GM18873 (cell line): ENCODE measurements around the gene CLEC19A.

ENCODE experiments used
- ATAC-seq: cut with Tn5 transposase; IDR thresholded peaks from one replicate; pipeline ENCODE4 v1.9.1; 2021; ENCODE audit warnings: mild to moderate bottlenecking, moderate library complexity, moderate number of reproducible peaks; ENCODE audit not compliant: unreplicated experiment, low FRiP score

CLEC19A gene

GRCh38 chr16:19284207-19284606, 1.3 kb upstream of the CLEC19A start:
- ATAC-seq: no peak

- no peak for ATAC-seq
Measured at GRCh38 chr16:19286827-19287226, 1.3 kb downstream of the CLEC19A start.

- ATAC-seq: no peak
Measured at GRCh38 chr16:19287241-19287640, 1.7 kb downstream of the CLEC19A start.

GRCh38 chr16:19288872-19289799, 3.6 kb downstream of the CLEC19A start:
- ATAC-seq: no peak

GRCh38 chr16:19289811-19290485, 4.4 kb downstream of the CLEC19A start:
- ATAC-seq: no peak

GRCh38 chr16:19290860-19291259, 5.3 kb downstream of the CLEC19A start:
- no peak for ATAC-seq

GRCh38 chr16:19291475-19291874, 5.9 kb downstream of the CLEC19A start:
- no peak for ATAC-seq

GRCh38 chr16:19292186-19292585, 6.7 kb downstream of the CLEC19A start:
- ATAC-seq: no peak

- ATAC-seq: peak; percentile 60
Measured at GRCh38 chr16:19294156-19294649, 8.7 kb downstream of the CLEC19A start.

GRCh38 chr16:19295393-19295792, 9.9 kb downstream of the CLEC19A start:
- ATAC-seq: no peak

- ATAC-seq: no peak
Measured at GRCh38 chr16:19297454-19297853, 11.9 kb downstream of the CLEC19A start.

GRCh38 chr16:19299565-19299964, 14.0 kb downstream of the CLEC19A start:
- no peak for ATAC-seq

- ATAC-seq: no peak
Measured at GRCh38 chr16:19301931-19302330, 16.4 kb downstream of the CLEC19A start.

GRCh38 chr16:19304750-19305149, 19.2 kb downstream of the CLEC19A start:
- ATAC-seq: no peak

- no peak for ATAC-seq
Measured at GRCh38 chr16:19305443-19305842, 19.9 kb downstream of the CLEC19A start.

- ATAC-seq: no peak
Measured at GRCh38 chr16:19307587-19308241, 22.2 kb downstream of the CLEC19A start.

GRCh38 chr16:19308392-19308791, 22.9 kb downstream of the CLEC19A start:
- ATAC-seq: no peak

- no peak for ATAC-seq
Measured at GRCh38 chr16:19309178-19309577, 23.6 kb downstream of the CLEC19A start.

- no peak for ATAC-seq
Measured at GRCh38 chr16:19314718-19315425, 29.3 kb downstream of the CLEC19A start.

- ATAC-seq: no peak
Measured at GRCh38 chr16:19315889-19316433, 30.4 kb downstream of the CLEC19A start.
